ENCODE results near the gene BBS7.

Gene BBS7

DNA sequence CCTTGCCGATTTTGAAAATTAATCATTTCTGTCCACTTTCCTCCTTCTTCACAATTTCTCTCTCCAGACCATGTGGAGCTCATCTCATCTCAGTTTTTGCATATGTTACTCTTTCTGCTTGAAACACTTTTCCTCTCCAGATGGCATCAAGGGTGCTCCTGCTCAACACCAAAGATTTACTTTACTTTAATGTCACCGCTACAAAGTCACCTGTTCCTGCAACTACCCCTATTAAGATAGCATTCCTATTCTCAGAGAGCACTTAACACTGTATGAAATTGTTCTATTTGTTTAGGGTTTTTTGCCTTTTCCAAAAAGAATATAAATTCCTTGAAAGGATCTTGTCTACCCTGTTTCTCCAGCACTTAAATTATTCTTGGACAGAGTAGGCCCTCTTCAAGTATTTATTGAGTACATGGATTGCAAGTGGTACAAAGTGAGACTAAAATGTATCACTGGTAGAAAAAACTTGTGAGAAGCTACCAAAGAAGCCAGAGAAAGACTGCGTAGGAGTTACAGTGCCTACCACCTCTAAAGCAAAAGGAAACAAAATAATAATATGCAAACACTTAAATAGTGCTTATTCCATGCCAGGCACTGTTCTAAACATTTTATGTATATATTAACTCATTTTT, 70.3 kb downstream of the BBS7 start:
- DNase-seq, result no peak
- in situ Hi-C loops (cut with MboI; ENCODE audit: low pct_unique_long_range_greater_than_20kb, low sequenced_read_pairs), result no loop called here

DNA sequence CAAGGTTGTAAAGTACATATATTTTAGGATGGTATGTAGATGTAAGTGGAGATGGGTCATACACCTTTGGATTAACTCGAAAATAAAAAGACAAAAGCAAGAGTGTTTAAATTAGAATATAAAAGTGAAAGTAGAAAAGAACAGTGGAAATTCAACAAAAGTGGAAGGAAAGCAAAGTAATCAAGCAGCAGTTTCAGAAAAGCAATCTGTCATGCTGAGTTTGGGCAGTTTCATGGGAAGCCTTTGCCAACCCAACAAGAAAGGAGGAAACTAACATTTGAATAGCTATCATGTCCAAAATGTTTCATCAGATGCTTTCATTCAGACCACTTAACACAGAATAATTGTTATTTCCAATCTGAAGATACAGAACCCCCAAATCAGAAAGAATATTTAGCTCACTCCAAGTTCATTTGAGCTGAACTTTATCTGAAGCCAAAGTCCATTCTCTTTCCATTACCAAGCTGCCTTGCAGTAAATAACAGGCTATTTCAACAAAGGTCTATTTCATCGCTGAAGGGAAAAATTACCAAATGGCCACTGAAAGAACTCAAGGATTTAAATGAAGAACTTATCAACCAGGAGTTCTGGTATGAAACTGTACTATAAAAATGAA, 71.0 kb downstream of the BBS7 start:
- in situ Hi-C loops (cut with MboI; ENCODE audit: low pct_unique_long_range_greater_than_20kb, low sequenced_read_pairs), result no loop called here

DNA sequence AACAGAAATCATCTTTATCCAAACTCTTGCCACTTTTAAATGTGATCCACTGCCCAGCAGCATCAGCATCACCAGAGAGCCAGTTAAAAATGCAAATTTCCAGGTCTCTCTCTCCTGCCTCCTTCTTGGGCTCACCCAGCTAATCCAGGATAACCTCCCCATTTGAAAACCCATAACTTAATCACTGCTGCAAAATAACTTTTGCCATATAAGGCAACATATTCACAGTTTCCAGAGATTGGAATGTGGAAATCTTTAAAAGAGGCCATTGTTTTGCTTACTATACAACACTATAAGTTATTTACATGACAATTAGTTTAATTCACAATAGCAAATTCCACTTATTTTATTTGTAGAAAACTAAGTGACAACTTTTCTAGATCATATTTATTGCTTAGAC, 74.0 kb downstream of the BBS7 start:
- no peak for DNase-seq
- in situ Hi-C loops (cut with MboI; ENCODE audit: low pct_unique_long_range_greater_than_20kb, low sequenced_read_pairs), result no loop called here

More for the DNA sequence above, 71.0 kb downstream of the BBS7 start:
- DNase-seq, result no peak

DNA sequence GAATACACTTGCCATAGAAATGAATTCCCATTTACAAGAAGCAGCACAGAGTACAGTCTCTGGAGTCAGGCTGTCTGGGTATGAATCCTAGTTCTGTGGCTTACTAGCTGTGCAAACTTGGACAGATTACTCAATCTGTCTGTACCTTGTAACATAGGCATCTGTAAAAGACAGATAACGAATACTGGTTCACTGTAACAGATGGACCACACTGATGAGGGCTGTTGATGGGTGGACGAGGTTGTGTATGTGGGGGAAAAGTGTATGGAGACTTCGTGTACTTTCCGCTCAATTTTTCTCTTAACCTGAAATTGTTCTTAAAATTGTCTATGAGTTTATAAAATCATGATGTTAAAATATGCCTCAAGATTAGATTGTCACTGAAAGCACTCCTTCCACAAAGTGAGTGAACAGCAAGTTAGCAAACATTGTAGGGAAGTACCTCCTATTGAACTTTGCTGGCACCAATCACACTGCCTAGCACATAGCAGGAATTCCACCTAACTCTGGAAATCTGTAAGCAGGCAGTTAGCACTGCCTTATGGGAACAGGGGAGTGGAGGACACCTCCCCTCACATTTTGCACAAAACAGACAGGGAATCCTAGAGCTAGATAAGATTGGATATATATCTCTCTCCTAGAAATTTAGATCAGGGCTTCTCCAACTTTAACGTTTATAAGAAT, 75.6 kb downstream of the BBS7 start:
- DNase-seq, result no peak
- in situ Hi-C loops (cut with MboI; ENCODE audit: low pct_unique_long_range_greater_than_20kb, low sequenced_read_pairs), result no loop called here

DNA sequence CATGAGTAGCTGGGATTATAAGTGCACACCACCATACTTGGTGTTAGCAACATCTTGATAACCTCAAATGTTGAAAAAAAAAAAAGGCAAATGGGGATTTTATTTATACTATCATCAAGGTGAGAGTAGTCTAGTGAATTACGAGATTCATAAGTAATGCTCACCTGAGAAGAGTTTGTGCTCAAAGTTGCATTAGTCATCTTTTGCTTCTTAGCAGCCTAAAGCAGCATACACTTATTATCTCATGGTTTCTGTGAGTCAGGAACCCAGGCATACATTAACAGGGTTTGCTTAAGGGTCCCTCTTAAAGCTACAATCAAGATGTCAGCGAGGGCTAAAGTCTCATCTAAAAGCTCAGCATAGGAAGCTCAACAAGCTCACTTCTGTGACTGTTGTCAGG, 77.3 kb downstream of the BBS7 start:
- in situ Hi-C loops (cut with MboI; ENCODE audit: low pct_unique_long_range_greater_than_20kb, low sequenced_read_pairs), result no loop called here
- DNase-seq, result no peak

DNA sequence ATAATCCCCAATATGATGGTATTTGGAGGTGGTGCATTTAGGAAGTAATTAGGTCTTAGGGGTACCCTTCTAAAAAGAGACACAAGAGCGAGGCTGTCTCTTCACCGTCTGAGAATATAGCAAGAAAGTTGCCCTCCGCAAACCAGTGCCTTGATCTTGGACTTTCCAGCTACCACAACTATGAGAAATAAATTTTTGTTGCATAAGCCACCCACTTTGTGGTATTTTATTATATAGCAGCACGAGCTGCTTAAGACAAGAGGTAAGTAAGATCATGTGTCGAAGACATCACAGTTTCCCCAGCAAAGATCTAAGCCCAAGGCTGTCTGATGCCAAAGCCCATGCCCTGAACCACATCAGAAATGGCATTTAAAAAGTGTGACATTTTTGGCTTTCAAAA, 78.8 kb downstream of the BBS7 start:
- DNase-seq, result no peak
- in situ Hi-C loops (cut with MboI; ENCODE audit: low pct_unique_long_range_greater_than_20kb, low sequenced_read_pairs), result no loop called here

DNA sequence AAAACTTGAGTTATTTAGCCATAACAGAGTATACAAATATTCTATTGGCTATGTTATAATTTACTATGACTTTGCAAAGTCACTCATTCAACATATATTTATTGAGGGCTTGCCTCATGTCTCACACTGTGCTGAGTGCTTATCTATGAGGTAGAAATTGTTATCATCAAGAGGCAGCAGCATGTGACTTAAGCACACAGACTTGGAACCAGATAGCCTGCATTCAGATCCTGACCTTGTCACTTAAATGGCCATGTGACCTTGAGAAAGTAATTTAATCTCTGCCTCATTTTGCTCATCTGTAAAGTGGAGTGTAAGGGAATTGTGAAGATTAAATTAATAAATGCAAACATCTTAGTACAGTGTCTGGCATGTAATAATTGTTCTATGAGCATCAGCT, 79.3 kb downstream of the BBS7 start:
- in situ Hi-C loops (cut with MboI; ENCODE audit: low pct_unique_long_range_greater_than_20kb, low sequenced_read_pairs), result no loop called here
- DNase-seq, result no peak

DNA sequence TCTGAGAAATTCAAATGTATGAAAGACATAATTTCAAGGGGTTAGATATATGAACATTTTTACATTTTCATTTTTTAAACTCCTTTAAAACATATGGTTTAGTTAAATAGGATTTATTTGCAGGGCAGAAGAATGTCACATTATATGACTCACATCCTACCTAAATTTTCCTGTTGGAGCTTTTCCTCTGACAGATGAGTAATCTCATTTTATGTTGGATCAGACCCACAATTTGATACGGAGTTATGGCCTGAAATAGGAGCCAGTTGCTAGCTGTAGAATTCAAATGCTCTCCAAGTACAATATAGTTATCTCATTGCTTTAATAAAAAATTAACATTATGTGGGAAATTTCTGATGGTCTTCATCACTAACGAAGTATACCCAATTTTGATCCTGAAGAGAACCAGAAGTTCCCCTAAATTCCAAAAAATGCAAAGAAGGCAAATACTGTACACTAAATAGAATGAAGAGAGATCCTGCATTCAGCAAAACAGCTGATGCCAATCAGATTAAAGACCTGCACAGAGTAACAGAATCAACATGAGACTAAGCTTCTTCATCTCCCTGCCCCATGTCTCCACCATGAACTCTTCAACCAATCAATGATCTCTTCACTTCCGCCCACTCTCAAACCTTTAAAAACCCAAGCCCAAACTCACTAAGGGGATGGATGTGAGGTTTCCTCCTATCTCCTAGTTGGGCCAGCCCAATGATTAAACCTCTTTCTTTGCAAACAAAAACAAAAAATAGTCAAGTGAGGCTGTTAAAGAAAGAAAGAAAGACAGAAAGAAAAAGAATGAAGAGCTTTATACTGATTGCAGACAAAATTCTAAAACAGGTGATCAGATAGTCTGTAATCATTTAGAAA, 80.1 kb downstream of the BBS7 start:
- in situ Hi-C loops (cut with MboI; ENCODE audit: low pct_unique_long_range_greater_than_20kb, low sequenced_read_pairs), result no loop called here
- DNase-seq, result no peak

DNA sequence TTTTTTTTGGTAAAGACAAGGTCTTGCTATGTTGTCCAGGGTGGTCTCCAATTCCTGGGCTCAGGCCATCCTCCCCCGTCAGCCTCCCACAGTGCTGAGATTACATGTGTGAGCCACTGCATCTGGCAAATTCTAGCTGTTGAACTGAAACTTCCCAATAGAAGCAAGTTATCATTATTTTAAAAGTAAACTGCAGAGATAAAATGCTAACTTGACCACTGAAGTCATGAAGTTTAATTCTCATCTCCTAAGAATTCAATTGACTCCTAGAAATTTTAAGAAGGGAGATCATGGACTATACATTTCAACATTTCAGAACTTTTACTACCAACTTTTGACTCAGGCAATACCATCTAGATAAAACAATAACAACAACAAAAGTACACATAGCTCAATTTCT, 80.8 kb downstream of the BBS7 start:
- in situ Hi-C loops (cut with MboI; ENCODE audit: low pct_unique_long_range_greater_than_20kb, low sequenced_read_pairs), result no loop called here
- no peak for DNase-seq

DNA sequence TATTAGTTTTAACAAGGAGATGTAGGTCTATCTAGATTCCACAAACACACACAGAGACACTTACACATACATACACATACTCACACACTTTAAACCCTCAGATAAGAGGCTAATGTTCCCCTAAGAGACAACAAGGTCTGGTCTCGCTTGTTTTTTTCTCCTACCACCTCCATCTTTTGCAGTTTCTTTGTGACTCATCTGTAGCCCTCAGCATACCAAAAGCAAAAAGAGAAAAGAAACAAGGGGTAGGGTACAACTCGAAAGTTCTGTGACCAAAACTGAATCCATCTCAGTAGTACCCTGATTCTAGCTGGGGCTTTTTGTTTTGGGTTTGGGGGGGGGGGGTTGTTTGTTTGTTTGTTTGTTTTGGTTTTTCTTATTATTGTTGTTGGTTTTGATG, 81.4 kb downstream of the BBS7 start:
- no peak for DNase-seq
- in situ Hi-C loops (cut with MboI; ENCODE audit: low pct_unique_long_range_greater_than_20kb, low sequenced_read_pairs), result no loop called here

DNA sequence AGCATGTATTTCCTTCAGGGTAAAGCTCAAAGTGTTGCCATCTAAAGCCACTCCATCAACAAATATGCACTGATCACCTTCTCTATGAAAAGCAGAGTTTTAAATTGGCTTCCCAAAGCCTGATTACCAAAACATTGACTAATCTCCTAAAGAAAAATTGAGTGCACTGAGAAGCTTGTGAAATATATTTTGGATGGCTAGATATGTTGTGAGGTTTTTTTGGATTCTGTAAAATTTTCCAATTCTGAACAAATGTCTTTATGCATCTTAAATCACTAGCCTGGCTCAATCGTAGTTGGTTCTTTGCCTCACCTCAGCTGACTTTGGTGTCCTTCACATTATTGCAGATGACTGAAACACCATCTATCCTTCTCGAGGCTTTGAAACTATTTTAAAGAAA, 84.1 kb downstream of the BBS7 start:
- no peak for DNase-seq
- in situ Hi-C loops (cut with MboI; ENCODE audit: low pct_unique_long_range_greater_than_20kb, low sequenced_read_pairs), result no loop called here

DNA sequence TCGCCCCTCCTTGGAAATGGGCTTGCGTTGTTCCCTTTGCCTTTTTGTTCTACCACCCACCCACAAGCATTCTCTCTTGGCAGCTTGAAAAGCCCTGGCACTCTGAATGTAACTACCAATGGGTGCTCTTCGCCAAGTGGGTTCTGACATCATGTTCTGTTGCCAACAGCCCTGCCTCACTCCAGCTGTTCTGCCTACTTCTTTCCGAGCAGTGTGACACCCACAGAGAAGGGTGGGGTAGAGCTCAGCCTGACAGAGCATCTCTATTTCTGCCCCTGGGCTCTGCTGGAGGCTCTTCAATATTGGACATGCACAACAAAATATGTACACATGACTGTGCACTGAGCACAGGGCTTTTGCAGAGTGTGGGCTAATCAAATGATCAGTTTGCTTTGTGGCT, 84.8 kb downstream of the BBS7 start:
- in situ Hi-C loops (cut with MboI; ENCODE audit: low pct_unique_long_range_greater_than_20kb, low sequenced_read_pairs), result no loop called here
- no peak for DNase-seq

DNA sequence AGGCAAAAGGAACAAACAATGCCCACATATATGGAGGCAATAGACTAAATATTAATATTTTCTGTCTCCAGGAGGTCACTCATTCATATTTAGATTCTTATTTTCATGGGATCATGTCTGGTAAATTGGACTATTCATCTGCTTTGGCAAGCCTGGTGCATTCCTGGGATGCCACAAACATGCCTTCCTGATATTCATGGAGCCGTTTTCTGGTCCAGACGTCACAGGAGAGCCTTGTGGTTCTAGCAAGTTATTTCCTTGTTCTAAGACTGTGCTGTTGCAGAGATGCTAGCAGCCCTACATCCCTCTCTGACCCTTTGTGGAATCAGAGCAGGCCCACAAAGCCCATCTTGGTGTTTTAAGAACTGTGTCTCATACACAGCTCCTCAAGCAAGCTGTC, 85.3 kb downstream of the BBS7 start:
- no peak for DNase-seq

DNA sequence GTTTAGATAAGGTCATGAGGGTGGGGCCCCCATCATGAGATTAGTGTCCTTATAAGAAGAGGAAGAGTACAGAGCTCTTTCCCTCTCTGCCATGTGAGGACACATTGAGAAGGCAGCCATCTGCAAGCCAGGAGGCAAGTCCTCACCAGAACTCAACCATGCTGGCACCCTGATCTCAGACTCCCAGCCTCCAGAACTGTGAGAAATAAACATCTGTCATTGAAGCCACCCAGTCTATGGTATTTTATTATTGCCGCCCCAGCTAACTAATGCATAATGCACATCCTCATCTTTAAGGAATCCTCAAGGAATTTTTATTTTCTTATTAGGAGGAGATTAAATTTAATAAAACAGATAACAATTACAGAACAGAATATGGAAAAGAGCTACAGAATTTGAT, 85.9 kb downstream of the BBS7 start:
- in situ Hi-C loops (cut with MboI; ENCODE audit: low pct_unique_long_range_greater_than_20kb, low sequenced_read_pairs), result no loop called here
- no peak for DNase-seq

More for the DNA sequence above, 85.3 kb downstream of the BBS7 start:
- in situ Hi-C loops (cut with MboI; ENCODE audit: low pct_unique_long_range_greater_than_20kb, low sequenced_read_pairs), result no loop called here

DNA sequence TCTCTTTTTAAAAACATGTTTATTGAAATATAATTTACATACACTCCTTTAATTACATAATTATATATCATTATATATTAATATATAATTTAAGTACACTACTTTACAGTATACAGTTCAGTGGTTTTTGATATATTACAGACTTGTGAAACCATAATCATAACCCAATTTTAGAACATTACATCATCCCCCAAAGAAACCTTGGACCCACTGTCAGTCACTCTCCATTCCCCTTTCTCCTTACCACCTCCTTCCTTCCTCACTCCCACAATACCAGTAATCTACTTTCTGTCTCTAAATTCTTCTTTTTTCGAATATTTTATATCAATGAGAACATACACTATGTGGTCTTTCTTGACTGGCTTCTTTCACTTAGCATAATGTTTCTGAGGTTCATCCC, 87.1 kb downstream of the BBS7 start:
- no peak for DNase-seq
- in situ Hi-C loops (cut with MboI; ENCODE audit: low pct_unique_long_range_greater_than_20kb, low sequenced_read_pairs), result no loop called here

DNA sequence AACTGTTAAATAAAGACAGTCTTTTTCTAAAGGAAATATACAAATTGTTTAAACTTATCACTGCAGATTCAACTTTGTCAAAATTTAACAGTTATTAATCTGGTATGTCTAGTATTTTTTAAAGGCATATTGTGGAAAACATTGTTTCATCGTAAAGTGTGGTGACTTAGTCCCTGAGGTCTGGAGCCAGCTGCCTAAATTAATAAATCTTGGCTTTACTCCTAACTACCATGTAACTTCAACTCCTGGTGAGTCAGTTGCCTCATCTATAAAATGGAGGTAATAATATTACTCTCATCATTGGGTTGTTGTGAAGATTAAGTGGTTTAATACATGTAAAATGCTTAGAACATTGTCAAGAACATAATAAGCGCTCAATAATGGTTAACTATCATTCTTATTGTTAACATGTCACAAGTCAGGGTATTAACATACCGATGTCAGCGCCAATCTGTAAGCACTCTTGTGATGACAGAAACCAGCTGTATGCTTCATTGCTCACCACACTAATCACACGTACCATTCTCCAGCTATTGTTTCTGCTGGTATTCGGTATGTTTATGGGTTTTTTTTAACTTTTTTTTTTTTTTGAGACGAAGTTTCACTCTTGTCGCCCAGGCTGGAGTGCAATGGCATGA, 91.2 kb downstream of the BBS7 start:
- DNase-seq, result no peak
- in situ Hi-C loops (cut with MboI; ENCODE audit: low pct_unique_long_range_greater_than_20kb, low sequenced_read_pairs), result no loop called here

DNA sequence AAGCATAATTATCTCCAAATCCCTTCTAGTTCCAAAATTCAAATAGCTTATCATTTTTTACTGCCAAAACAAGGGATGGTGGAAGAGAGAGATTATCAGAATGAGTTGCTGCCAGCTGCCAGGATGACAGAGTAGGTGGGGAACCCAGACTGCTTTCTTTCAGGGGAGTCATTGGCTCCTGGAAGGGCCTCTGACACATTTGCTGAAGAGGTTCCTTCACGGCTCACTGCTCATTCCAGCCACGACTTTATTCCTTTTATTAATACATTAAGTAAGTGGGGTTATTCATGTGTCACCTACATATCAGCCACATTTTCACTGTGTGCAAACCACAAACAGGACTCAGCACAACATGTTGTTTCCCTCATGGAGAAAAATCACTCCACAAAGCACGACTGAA, 92.6 kb downstream of the BBS7 start:
- peak; percentile 8 for DNase-seq
- in situ Hi-C loops (cut with MboI; ENCODE audit: low pct_unique_long_range_greater_than_20kb, low sequenced_read_pairs), result no loop called here

DNA sequence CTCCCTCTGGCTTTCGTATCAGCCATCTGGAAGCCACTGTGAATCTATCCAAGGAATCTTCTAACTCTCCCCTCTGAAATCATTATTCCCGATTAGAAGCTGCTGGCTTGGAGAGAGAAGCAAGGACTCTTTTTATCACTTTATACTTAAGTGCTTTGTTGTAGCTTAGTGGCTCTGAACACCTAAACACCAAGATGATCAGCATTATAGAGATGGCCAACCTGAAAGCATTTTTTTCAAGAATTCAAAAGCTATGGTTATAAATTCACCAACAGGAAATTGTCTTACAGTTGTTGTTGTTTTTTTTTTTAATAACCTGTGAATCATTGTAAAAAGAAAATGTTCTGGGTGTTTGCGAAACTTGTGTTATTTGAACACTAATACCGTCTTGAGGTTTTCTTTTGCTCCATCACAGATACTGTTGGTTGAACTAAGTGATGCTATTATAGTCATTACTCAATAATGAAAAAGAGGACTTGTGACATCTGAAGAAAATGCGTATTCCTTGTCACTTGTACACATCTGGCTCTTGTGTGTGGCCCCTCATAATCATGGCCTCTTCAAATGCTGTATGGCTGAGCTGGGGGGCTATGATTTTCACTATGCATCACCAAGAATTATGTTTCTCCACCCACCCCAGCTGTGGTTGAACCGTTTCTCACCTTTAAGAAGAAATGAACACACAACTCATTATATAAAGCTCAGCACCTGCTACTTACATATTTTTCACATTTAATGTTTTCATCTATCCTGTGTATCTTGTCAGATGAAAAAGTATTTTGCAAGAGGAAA, 93.5 kb downstream of the BBS7 start:
- in situ Hi-C loops (cut with MboI; ENCODE audit: low pct_unique_long_range_greater_than_20kb, low sequenced_read_pairs), result no loop called here
- no peak for DNase-seq
